ENCODE measurements around the gene CBX4.

CBX4 gene

GRCh38 chr17:79819534-79820276 lies 19.5 kb downstream of the CBX4 start:
- no peaks in the 10 kb centered on the region for H3K36me3 Mint-ChIP-seq (ENCODE audit: low read depth)
- H3K4me1 Mint-ChIP-seq (ENCODE audit: low read depth) = peaks cover 2% of the 10 kb centered on the region
- no peak for DNase-seq
- H3K9me3 Mint-ChIP-seq = no peaks in the 10 kb centered on the region
- no peak overlapping the region for H3K4me3 Mint-ChIP-seq
- H3K27ac Mint-ChIP-seq = no peak overlapping the region
- H3K27me3 Mint-ChIP-seq = peaks cover 33% of the 10 kb centered on the region

DNA sequence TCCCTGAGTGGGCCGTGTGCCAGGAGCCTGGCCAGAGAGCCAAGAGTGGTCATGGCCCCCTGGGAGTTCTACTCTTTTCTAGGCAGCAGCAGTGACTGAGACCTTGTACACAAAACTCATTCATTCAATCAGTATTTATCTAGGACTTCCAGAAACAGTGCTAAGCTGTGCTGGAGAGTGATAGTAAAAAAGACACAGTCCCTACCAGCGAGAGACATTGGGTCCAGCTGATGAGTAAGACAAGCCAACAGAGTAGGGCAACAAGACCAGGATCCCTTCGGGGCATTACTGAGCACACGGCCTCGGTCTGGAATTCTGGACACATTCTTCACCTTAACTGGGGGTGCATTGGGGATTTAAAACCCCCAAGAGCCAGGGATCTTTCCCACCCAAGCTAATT lies 20.2 kb downstream of the CBX4 start:
- Mint-ChIP-seq H3K27me3 (peaks cover 36% of the 10 kb centered on the region), H3K4me3 (no peak overlapping the region), H3K4me1 (ENCODE audit: low read depth) (peaks cover 7% of the 10 kb centered on the region), H3K36me3 (ENCODE audit: low read depth) (no peaks in the 10 kb centered on the region), H3K27ac (no peak overlapping the region), H3K9me3 (no peaks in the 10 kb centered on the region)
- DNase-seq = no peak

- Mint-ChIP-seq H3K4me3 (no peak overlapping the region), H3K36me3 (ENCODE audit: low read depth) (no peaks in the 10 kb centered on the region), H3K9me3 (no peaks in the 10 kb centered on the region), H3K4me1 (ENCODE audit: low read depth) (peaks cover 8% of the 10 kb centered on the region), H3K27ac (no peak overlapping the region), H3K27me3 (peaks cover 35% of the 10 kb centered on the region)
- DNase-seq = no peak
Measured at GRCh38 chr17:79818026-79818758, 21.0 kb downstream of the CBX4 start.

DNA sequence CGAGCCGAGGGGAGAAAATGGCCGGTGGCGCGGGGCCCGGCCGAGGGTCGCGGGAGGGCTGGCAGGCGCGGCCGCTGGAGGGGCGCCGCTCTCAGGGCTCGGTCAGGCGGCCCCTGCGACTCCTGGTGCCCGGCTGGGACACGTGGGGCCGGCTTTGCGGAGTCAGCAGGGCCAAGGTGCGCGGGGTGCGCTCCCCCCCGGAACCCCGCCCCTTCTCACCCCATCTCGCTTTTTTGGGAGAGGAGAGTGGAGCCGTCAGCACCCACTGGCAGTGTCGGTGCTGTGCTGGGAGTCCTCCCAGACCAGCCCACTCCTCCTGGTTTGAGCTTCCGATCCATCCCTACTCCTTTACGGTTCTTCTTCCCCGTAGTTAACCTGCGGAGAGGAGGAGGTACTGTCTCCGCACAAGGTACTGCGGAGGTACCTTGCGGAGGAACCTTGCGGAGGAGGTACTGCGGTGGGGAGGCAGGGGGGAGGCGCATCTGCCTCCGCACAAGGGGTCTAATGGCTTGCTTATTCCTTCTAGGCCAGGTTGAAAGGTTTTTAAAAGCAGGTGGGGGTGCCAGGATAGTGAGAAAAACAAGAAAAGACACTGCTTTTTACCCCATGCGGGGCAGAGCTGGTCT lies 23.3 kb downstream of the CBX4 start:
- Mint-ChIP-seq H3K27me3 (peaks cover 50% of the 10 kb centered on the region), H3K36me3 (ENCODE audit: low read depth) (no peaks in the 10 kb centered on the region), H3K9me3 (no peaks in the 10 kb centered on the region), H3K4me3 (no peak overlapping the region), H3K4me1 (ENCODE audit: low read depth) (peaks cover 20% of the 10 kb centered on the region), H3K27ac (peak overlapping the region; percentile 57)
- no peak for DNase-seq

DNA sequence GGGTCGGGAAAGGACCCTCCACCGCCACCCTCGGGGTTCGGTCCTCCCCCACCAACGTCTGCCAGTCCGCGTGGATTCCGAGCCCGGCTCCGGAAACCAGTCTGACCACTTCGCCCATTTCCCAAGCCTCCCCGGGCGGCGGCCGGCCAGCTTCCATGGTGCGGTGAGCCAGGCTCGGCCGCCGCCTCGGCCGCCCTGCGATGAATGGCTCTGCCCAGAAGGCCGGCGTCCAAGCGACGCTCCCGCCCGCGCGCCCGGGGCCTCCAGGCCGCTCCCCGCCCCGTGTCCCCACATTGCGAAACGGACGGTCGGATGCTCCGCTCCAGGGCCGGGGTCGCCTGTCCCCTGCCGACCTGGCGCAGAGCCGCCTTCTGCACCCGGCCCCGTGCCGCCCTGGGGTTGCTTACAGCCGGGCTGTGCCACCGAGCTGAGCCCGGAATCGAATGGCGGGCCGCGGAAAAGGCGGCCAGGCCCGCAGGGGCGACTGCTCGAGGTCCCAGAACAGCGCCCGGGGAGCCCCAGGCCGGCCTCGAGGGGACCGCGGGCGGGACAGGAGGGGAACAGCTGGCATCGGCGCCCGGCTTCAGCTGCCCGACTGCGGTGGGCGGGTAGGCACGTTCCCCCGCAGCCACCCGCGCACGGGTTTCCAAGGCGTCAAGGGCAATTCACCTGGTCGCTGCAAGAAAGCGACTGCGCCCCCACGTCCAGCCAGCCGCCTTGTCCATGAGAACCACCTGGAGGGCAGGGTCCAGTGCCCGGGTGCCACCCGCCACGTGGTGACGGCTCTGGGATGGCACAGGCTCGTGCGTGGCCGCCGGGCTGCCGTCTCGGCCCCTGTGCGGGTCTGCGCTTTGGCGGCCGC lies 24.0 kb downstream of the CBX4 start:
- Mint-ChIP-seq H3K4me1 (ENCODE audit: low read depth) (peaks cover 25% of the 10 kb centered on the region), H3K36me3 (ENCODE audit: low read depth) (no peaks in the 10 kb centered on the region), H3K27me3 (peaks cover 53% of the 10 kb centered on the region), H3K27ac (no peak overlapping the region), H3K4me3 (no peak overlapping the region), H3K9me3 (no peaks in the 10 kb centered on the region)
- no peak for DNase-seq

- Mint-ChIP-seq H3K27ac (peak overlapping the region; percentile 73), H3K4me1 (ENCODE audit: low read depth) (peaks cover 28% of the 10 kb centered on the region), H3K4me3 (peak overlapping the region; percentile 27), H3K9me3 (no peaks in the 10 kb centered on the region), H3K27me3 (peaks cover 53% of the 10 kb centered on the region), H3K36me3 (ENCODE audit: low read depth) (no peaks in the 10 kb centered on the region)
- no peak for DNase-seq
Measured at GRCh38 chr17:79814127-79814973, 24.9 kb downstream of the CBX4 start.

- Mint-ChIP-seq H3K4me1 (ENCODE audit: low read depth) (peaks cover 31% of the 10 kb centered on the region), H3K27me3 (peaks cover 56% of the 10 kb centered on the region), H3K36me3 (ENCODE audit: low read depth) (no peaks in the 10 kb centered on the region), H3K9me3 (no peaks in the 10 kb centered on the region), H3K4me3 (no peak overlapping the region), H3K27ac (no peak overlapping the region)
- DNase-seq = no peak
Measured at GRCh38 chr17:79813297-79814126, 25.7 kb downstream of the CBX4 start.

GRCh38 chr17:79812353-79813258 lies 26.6 kb downstream of the CBX4 start:
- H3K4me3 Mint-ChIP-seq = peak overlapping the region; percentile 44
- DNase-seq = no peak
- peak overlapping the region; percentile 32 for H3K27ac Mint-ChIP-seq
- peaks cover 63% of the 10 kb centered on the region for H3K27me3 Mint-ChIP-seq
- H3K9me3 Mint-ChIP-seq = no peaks in the 10 kb centered on the region
- peaks cover 31% of the 10 kb centered on the region for H3K4me1 Mint-ChIP-seq (ENCODE audit: low read depth)
- H3K36me3 Mint-ChIP-seq (ENCODE audit: low read depth) = no peaks in the 10 kb centered on the region

- Mint-ChIP-seq H3K27ac (peak overlapping the region; percentile 32), H3K9me3 (no peaks in the 10 kb centered on the region), H3K4me3 (peak overlapping the region; percentile 44), H3K4me1 (ENCODE audit: low read depth) (peaks cover 31% of the 10 kb centered on the region), H3K27me3 (peaks cover 64% of the 10 kb centered on the region), H3K36me3 (ENCODE audit: low read depth) (no peaks in the 10 kb centered on the region)
- no peak for DNase-seq
Measured at GRCh38 chr17:79811868-79812352, 27.3 kb downstream of the CBX4 start.

- peaks cover 64% of the 10 kb centered on the region for H3K27me3 Mint-ChIP-seq
- no peaks in the 10 kb centered on the region for H3K9me3 Mint-ChIP-seq
- peaks cover 31% of the 10 kb centered on the region for H3K4me1 Mint-ChIP-seq (ENCODE audit: low read depth)
- H3K36me3 Mint-ChIP-seq (ENCODE audit: low read depth) = no peaks in the 10 kb centered on the region
- H3K4me3 Mint-ChIP-seq = peak overlapping the region; percentile 44
- DNase-seq = no peak
- no peak overlapping the region for H3K27ac Mint-ChIP-seq
Measured at GRCh38 chr17:79811011-79811867, 28.0 kb downstream of the CBX4 start.

GRCh38 chr17:79810130-79811010 lies 28.9 kb downstream of the CBX4 start:
- Mint-ChIP-seq H3K27me3 (peaks cover 69% of the 10 kb centered on the region), H3K27ac (no peak overlapping the region), H3K9me3 (no peaks in the 10 kb centered on the region), H3K4me1 (ENCODE audit: low read depth) (peaks cover 34% of the 10 kb centered on the region), H3K4me3 (no peak overlapping the region), H3K36me3 (ENCODE audit: low read depth) (no peaks in the 10 kb centered on the region)
- DNase-seq = peak; percentile 80
